ENCODE data around the gene MAP2.

DNA sequence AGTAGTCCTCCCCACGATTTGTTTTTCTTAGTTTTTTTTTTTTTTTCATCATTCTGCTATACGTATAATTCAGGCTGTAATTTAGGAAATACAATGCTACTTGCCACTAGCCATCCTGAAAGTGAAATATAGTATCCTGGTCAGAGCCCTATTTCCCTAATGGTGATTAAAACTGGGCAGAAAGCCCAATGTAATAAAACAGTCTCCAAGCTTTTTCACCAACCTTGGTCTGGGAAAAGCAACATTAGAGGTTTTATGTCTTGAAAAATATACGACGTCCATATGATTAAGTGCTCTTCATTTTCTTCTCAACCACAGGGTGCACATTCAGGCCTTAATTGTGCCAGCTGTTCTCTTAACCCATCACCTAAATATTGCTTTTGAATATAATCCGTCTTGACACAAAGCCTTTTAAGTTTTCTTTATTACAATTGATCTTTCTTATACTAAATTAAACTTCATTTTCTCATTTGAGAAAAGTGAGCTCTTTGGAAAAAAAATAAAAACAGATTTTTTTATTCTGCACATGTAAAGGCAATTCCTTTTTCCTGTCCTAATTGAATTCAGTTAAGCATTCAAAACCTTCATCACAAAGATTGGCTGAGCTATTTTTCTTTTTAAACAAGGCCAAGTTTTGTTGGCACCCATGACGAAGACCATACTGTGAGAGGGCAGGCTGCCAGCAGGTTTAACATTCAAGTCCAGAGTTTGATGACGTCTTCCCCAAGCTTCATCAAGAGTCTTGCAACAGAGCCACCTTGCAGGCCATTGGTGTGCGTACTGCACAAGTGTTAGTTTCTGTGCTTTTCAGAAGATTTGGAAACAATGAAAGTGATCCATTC is 52.7 kb downstream of the MAP2 start:
- TF ChIP-seq POLR2A (IDR thresholded peaks at IDR 0.05; ENCODE audit: low read depth, low read length) (no peak), POLR2AphosphoS5 (IDR thresholded peaks at IDR 0.05; ENCODE audit: low read depth, low read length) (no peak), TAF1 (IDR thresholded peaks at IDR 0.05; ENCODE audit: borderline replicate concordance, low read depth, low read length) (no peak)
